ENCODE results near the gene MALSU1. TPM values are rescaled to one million over a fixed set of nuclear protein-coding genes. Genes with fewer than 3 reads are reported as not detected.
A peak's percentile ranks its signal among the peaks of the same experiment; 100 is the strongest.

Gene MALSU1
- 10 to 100 TPM; 34.4 to 42.7 (median 36.2) TPM for polyA plus RNA-seq
- long read RNA-seq, donor 1, transcript MALSU1-202 (4 exons, 3,044 nt) = major isoform, 34 of 56 reads
- long read RNA-seq, donor 1, partial matches to known transcripts = 16 of 56 reads
- long read RNA-seq, donor 1, other reads (novel, unspliced or antisense) = 5 of 56 reads
- long read RNA-seq, donor 2, transcript MALSU1-202 (4 exons, 3,044 nt) = major isoform, 10 of 10 reads
- long read RNA-seq, donor 2, partial matches to known transcripts = 0 of 10 reads
- long read RNA-seq, donor 2, other reads (novel, unspliced or antisense) = 0 of 10 reads
- long read RNA-seq, donor 3, transcript MALSU1-202 (4 exons, 3,044 nt) = major isoform, 19 of 112 reads
- long read RNA-seq, donor 3, partial matches to known transcripts = 91 of 112 reads
- long read RNA-seq, donor 3, other reads (novel, unspliced or antisense) = 0 of 112 reads
- long read RNA-seq, donor 4 = 0 reads
- long read RNA-seq, donor 5, transcript MALSU1-202 (4 exons, 3,044 nt) = major isoform, 7 of 8 reads
- long read RNA-seq, donor 5, partial matches to known transcripts = 0 of 8 reads
- long read RNA-seq, donor 5, other reads (novel, unspliced or antisense) = 0 of 8 reads
- long read RNA-seq, donor 6, transcript MALSU1-202 (4 exons, 3,044 nt) = major isoform, 17 of 19 reads
- long read RNA-seq, donor 6, partial matches to known transcripts = 0 of 19 reads
- long read RNA-seq, donor 6, other reads (novel, unspliced or antisense) = 0 of 19 reads
- long read RNA-seq, donor 7, transcript MALSU1-202 (4 exons, 3,044 nt) = major isoform, 50 of 66 reads
- long read RNA-seq, donor 7, partial matches to known transcripts = 11 of 66 reads
- long read RNA-seq, donor 7, other reads (novel, unspliced or antisense) = 0 of 66 reads
- long read RNA-seq, donor 8, partial matches to known transcripts = 0 of 4 reads
- long read RNA-seq, donor 8, other reads (novel, unspliced or antisense) = 0 of 4 reads
- long read RNA-seq, donor 9, partial matches to known transcripts = 0 of 4 reads
- long read RNA-seq, donor 9, other reads (novel, unspliced or antisense) = 0 of 4 reads
- long read RNA-seq, donor 10, transcript MALSU1-202 (4 exons, 3,044 nt) = major isoform, 24 of 25 reads
- long read RNA-seq, donor 10, partial matches to known transcripts = 0 of 25 reads
- long read RNA-seq, donor 10, other reads (novel, unspliced or antisense) = 0 of 25 reads

DNA sequence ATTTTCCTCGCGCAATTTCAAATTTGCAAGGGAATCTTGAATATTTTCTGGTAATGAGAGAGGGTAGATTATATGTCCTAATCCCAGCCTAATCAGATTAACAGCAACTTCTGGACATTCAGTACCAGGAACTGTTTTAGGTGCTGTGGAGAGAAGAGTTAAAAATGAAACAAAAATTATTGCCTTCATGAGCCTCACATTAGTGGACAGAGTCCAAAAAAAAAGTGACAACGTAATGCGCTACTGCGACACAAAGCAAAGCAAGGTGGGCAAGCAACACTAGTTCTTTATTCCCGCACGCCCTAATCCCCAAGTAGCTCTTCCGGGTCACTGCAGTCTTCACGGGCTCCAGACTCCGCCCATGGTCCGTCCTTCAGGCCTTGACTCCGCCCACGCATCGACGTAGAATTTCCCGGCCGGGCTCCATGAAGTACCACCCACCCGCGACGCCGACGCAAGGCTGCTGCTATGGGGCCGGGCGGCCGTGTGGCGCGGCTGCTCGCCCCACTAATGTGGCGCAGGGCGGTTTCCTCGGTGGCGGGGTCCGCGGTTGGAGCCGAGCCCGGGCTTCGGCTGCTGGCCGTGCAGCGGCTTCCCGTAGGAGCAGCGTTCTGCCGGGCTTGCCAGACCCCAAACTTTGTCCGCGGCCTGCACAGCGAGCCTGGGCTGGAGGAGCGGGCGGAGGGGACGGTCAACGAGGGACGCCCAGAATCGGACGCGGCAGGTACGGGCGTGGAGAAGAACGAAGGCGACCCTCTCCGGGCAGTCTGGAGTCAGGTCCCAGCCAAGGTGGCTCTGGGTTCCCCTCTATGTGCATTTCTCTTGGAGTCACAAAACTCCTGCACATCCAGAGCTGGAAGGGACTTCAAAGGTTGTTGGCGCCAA, at the start of gene MALSU1:
TSS of gene MALSU1 (plus strand) at position 455 of the 885 bp plus-strand sequence. CDS start at position 469, 14 bp downstream.
- DNase-seq (peak; percentile 98 to 99), FAIRE-seq (no peak)
- WGBS, 3 donors = 1 to 3% (median 2%) methylated on average over 59 of the region's 59 CpGs
- H3K4me1 ChIP-seq (ENCODE audit: control insufficient read depth in 3 of 3, insufficient read depth in 2 of 3, low read depth in 1 of 3, low read length in 2 of 3) = peaks cover 0 to 15% (median 8%) of the 10 kb centered on the region in 3 donors
- peak within 1 kb of the TSS; percentile 77 to 91 (median 86) for H3K4me3 ChIP-seq (ENCODE audit: low read depth in 1 of 3, low read length in 3 of 3)
- peaks cover 0 to 5% (median 0%) of the 10 kb centered on the region in 3 donors for H3K36me3 ChIP-seq (ENCODE audit: control insufficient read depth in 3 of 3, insufficient read depth in 2 of 3, low read depth in 1 of 3, low read length in 3 of 3)
- H3K27ac ChIP-seq (ENCODE audit: low read depth in 1 of 3, low read length in 2 of 3) = peak within 1 kb of the TSS in 2 of 3 donors; percentile 70 to 81
- no peaks in the 10 kb centered on the region for H3K27me3 ChIP-seq (ENCODE audit: control insufficient read depth in 3 of 3, insufficient read depth in 3 of 3, low read length in 3 of 3)
- no peaks in the 10 kb centered on the region for H3K9me3 ChIP-seq (ENCODE audit: control insufficient read depth in 2 of 2, insufficient read depth in 1 of 2, low read depth in 1 of 2, low read length in 1 of 2)

GRCh38 chr7:23249486-23249885, 49.7 kb upstream of the MALSU1 start:
- H3K27me3 ChIP-seq (ENCODE audit: control insufficient read depth in 3 of 3, insufficient read depth in 3 of 3, low read length in 3 of 3) = peaks cover 0 to 27% (median 22%) of the 10 kb centered on the region in 3 donors
- H3K9me3 ChIP-seq (ENCODE audit: control insufficient read depth in 2 of 2, insufficient read depth in 1 of 2, low read depth in 1 of 2, low read length in 1 of 2) = peaks cover 0 to 5% of the 10 kb centered on the region in 2 donors
- peaks cover 0 to 4% (median 0%) of the 10 kb centered on the region in 3 donors for H3K4me1 ChIP-seq (ENCODE audit: control insufficient read depth in 3 of 3, insufficient read depth in 2 of 3, low read depth in 1 of 3, low read length in 2 of 3)
- no peak overlapping the region for H3K4me3 ChIP-seq (ENCODE audit: low read depth in 1 of 3, low read length in 3 of 3)
- H3K27ac ChIP-seq (ENCODE audit: low read depth in 1 of 3, low read length in 2 of 3) = no peak overlapping the region
- no peaks in the 10 kb centered on the region for H3K36me3 ChIP-seq (ENCODE audit: control insufficient read depth in 3 of 3, insufficient read depth in 2 of 3, low read depth in 1 of 3, low read length in 3 of 3)
- no peak for DNase-seq
- FAIRE-seq = no peak

DNA sequence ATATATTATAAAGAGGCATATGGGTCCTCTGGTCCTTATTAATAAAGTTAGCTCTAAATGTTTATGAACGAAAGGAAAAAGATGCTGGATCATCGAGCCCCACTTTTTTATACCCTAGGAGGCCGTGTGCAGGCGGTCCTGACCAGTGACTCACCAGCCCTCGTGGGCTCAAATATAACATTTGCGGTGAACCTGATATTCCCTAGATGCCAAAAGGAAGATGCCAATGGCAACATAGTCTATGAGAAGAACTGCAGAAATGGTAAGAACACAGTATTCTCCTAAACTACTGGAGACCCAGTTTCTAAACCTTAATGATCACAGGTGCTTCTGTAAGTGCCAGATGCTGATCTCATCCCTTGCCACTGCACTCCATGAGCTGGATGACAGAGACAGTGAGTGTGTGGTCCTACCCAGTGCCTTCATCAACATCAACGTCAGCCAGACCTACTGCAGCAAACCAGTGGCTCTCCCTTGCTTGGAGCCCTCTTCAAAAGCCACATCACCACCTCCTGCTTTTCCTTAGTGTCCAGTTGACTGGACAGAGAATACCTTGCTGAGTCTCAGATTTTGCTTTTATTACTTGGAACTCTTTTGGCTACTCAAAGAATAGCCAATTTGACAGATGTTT, 45.0 kb upstream of the MALSU1 start:
- 85 to 90% (median 87%) methylated on average over 7 of the region's 7 CpGs for WGBS, 3 donors
- Histone ChIP-seq H3K9me3 (ENCODE audit: control insufficient read depth in 2 of 2, insufficient read depth in 1 of 2, low read depth in 1 of 2, low read length in 1 of 2) (peaks cover 0 to 5% of the 10 kb centered on the region in 2 donors), H3K27ac (ENCODE audit: low read depth in 1 of 3, low read length in 2 of 3) (no peak overlapping the region), H3K36me3 (ENCODE audit: control insufficient read depth in 3 of 3, insufficient read depth in 2 of 3, low read depth in 1 of 3, low read length in 3 of 3) (peaks cover 0 to 3% (median 0%) of the 10 kb centered on the region in 3 donors), H3K4me1 (ENCODE audit: control insufficient read depth in 3 of 3, insufficient read depth in 2 of 3, low read depth in 1 of 3, low read length in 2 of 3) (no peaks in the 10 kb centered on the region), H3K27me3 (ENCODE audit: control insufficient read depth in 3 of 3, insufficient read depth in 3 of 3, low read length in 3 of 3) (peaks cover 0 to 9% (median 2%) of the 10 kb centered on the region in 3 donors), H3K4me3 (ENCODE audit: low read depth in 1 of 3, low read length in 3 of 3) (no peak overlapping the region)
- FAIRE-seq (no peak), DNase-seq (no peak)

GRCh38 chr7:23256731-23257130, 42.4 kb upstream of the MALSU1 start:
- Histone ChIP-seq H3K27me3 (ENCODE audit: control insufficient read depth in 3 of 3, insufficient read depth in 3 of 3, low read length in 3 of 3) (peaks cover 0 to 5% (median 2%) of the 10 kb centered on the region in 3 donors), H3K9me3 (ENCODE audit: control insufficient read depth in 2 of 2, insufficient read depth in 1 of 2, low read depth in 1 of 2, low read length in 1 of 2) (peaks cover 0 to 1% of the 10 kb centered on the region in 2 donors), H3K4me1 (ENCODE audit: control insufficient read depth in 3 of 3, insufficient read depth in 2 of 3, low read depth in 1 of 3, low read length in 2 of 3) (no peaks in the 10 kb centered on the region), H3K4me3 (ENCODE audit: low read depth in 1 of 3, low read length in 3 of 3) (no peak overlapping the region), H3K27ac (ENCODE audit: low read depth in 1 of 3, low read length in 2 of 3) (no peak overlapping the region), H3K36me3 (ENCODE audit: control insufficient read depth in 3 of 3, insufficient read depth in 2 of 3, low read depth in 1 of 3, low read length in 3 of 3) (peaks cover 0 to 3% (median 0%) of the 10 kb centered on the region in 3 donors)
- FAIRE-seq (no peak), DNase-seq (no peak)
- 72 to 85% (median 76%) methylated on average over 7 of the region's 7 CpGs for WGBS, 3 donors

GRCh38 chr7:23260371-23260770, 38.8 kb upstream of the MALSU1 start:
- WGBS, 3 donors = 78 to 86% (median 79%) methylated on average over 10 of the region's 10 CpGs
- H3K36me3 ChIP-seq (ENCODE audit: control insufficient read depth in 3 of 3, insufficient read depth in 2 of 3, low read depth in 1 of 3, low read length in 3 of 3) = peaks cover 0 to 3% (median 0%) of the 10 kb centered on the region in 3 donors
- no peaks in the 10 kb centered on the region for H3K4me1 ChIP-seq (ENCODE audit: control insufficient read depth in 3 of 3, insufficient read depth in 2 of 3, low read depth in 1 of 3, low read length in 2 of 3)
- no peak for DNase-seq
- no peak overlapping the region for H3K4me3 ChIP-seq (ENCODE audit: low read depth in 1 of 3, low read length in 3 of 3)
- H3K27ac ChIP-seq (ENCODE audit: low read depth in 1 of 3, low read length in 2 of 3) = no peak overlapping the region
- FAIRE-seq = no peak
- H3K9me3 ChIP-seq (ENCODE audit: control insufficient read depth in 2 of 2, insufficient read depth in 1 of 2, low read depth in 1 of 2, low read length in 1 of 2) = no peaks in the 10 kb centered on the region
- peaks cover 0 to 4% (median 0%) of the 10 kb centered on the region in 3 donors for H3K27me3 ChIP-seq (ENCODE audit: control insufficient read depth in 3 of 3, insufficient read depth in 3 of 3, low read length in 3 of 3)

DNA sequence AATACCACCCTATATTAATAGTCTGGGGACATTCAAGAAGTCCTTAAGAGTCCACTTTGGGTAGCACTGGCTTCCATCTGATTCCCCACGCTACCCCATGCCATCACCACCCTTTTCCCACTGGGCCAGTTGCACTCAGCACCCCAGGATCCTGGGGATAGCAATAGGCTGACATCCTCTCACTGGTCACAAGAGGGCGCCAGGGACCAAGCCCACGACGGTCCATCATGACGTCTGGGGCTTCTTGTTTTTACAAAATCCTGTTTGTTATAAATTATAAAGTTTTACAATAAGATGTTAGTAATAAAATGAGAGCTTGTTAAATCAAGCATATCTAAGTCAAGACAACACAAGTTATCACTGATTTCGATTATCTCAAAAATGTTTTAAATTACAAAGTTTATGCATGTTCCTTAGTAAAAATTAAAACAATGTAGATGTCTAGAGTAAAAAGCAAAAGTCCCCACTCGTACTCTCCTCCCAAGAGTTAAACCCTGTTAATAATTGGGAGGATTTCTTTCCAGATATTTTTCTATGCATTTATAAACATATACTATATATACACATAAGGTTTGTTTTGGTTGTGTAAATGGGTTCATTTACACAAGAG, 37.2 kb upstream of the MALSU1 start:
- H3K27ac ChIP-seq (ENCODE audit: low read depth in 1 of 3, low read length in 2 of 3) = no peak overlapping the region
- H3K4me3 ChIP-seq (ENCODE audit: low read depth in 1 of 3, low read length in 3 of 3) = no peak overlapping the region
- H3K9me3 ChIP-seq (ENCODE audit: control insufficient read depth in 2 of 2, insufficient read depth in 1 of 2, low read depth in 1 of 2, low read length in 1 of 2) = no peaks in the 10 kb centered on the region
- peaks cover 0 to under 1% (median 0%) of the 10 kb centered on the region in 3 donors for H3K36me3 ChIP-seq (ENCODE audit: control insufficient read depth in 3 of 3, insufficient read depth in 2 of 3, low read depth in 1 of 3, low read length in 3 of 3)
- DNase-seq = peak; percentile 53 to 69
- no peak for FAIRE-seq
- peaks cover 0 to 4% (median 0%) of the 10 kb centered on the region in 3 donors for H3K27me3 ChIP-seq (ENCODE audit: control insufficient read depth in 3 of 3, insufficient read depth in 3 of 3, low read length in 3 of 3)
- H3K4me1 ChIP-seq (ENCODE audit: control insufficient read depth in 3 of 3, insufficient read depth in 2 of 3, low read depth in 1 of 3, low read length in 2 of 3) = no peaks in the 10 kb centered on the region
- 3 to 8% (median 5%) methylated on average over 7 of the region's 7 CpGs for WGBS, 3 donors

GRCh38 chr7:23264916-23265458, 34.2 kb upstream of the MALSU1 start:
- H3K27me3 ChIP-seq (ENCODE audit: control insufficient read depth in 3 of 3, insufficient read depth in 3 of 3, low read length in 3 of 3) = no peaks in the 10 kb centered on the region
- H3K4me3 ChIP-seq (ENCODE audit: low read depth in 1 of 3, low read length in 3 of 3) = no peak overlapping the region
- no peak for DNase-seq
- no peak for FAIRE-seq
- no peaks in the 10 kb centered on the region for H3K4me1 ChIP-seq (ENCODE audit: control insufficient read depth in 3 of 3, insufficient read depth in 2 of 3, low read depth in 1 of 3, low read length in 2 of 3)
- peaks cover 0 to 3% of the 10 kb centered on the region in 2 donors for H3K9me3 ChIP-seq (ENCODE audit: control insufficient read depth in 2 of 2, insufficient read depth in 1 of 2, low read depth in 1 of 2, low read length in 1 of 2)
- WGBS, 3 donors = 58 to 65% (median 62%) methylated on average over 7 of the region's 7 CpGs
- H3K36me3 ChIP-seq (ENCODE audit: control insufficient read depth in 3 of 3, insufficient read depth in 2 of 3, low read depth in 1 of 3, low read length in 3 of 3) = no peaks in the 10 kb centered on the region
- H3K27ac ChIP-seq (ENCODE audit: low read depth in 1 of 3, low read length in 2 of 3) = no peak overlapping the region

All from small intestine (tissue), 16 donors.